GM19438 (cell line): ENCODE measurements around the gene TACC2.

Source experiments
- ATAC-seq: cut with Tn5 transposase; IDR thresholded peaks from one replicate; pipeline ENCODE4 v1.9.1; 2021; ENCODE audit warnings: low read depth; ENCODE audit not compliant: unreplicated experiment

The TACC2 gene

DNA sequence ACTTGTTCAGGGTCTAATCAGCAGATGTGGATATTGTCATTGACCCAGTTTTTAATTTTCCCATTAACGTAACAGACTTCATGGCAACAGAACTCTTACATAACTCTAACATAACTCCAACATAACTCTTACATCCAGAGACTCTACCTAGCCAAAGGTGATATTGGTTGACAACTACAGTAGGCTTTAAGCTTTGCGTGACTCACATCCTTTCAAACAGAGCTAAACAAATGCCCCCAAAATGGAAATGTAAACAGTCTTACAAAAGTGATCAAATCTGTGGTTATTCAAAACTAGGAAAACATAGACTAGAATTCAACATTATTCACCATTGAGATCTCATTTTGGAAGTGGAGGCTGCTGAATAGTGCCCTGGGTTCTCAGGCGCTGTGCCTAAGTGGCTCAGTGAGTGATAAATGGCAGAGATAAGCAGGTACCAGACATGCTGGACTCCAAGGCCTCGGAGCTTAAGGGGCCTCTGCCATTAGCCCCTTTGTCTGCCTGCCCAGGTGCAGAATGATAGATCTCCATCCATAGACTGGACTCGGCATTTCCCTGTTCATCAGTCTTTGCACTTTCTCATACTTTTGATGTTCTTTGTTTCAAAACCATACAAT lies 247.8 kb downstream of the TACC2 start:
- no peak for ATAC-seq

DNA sequence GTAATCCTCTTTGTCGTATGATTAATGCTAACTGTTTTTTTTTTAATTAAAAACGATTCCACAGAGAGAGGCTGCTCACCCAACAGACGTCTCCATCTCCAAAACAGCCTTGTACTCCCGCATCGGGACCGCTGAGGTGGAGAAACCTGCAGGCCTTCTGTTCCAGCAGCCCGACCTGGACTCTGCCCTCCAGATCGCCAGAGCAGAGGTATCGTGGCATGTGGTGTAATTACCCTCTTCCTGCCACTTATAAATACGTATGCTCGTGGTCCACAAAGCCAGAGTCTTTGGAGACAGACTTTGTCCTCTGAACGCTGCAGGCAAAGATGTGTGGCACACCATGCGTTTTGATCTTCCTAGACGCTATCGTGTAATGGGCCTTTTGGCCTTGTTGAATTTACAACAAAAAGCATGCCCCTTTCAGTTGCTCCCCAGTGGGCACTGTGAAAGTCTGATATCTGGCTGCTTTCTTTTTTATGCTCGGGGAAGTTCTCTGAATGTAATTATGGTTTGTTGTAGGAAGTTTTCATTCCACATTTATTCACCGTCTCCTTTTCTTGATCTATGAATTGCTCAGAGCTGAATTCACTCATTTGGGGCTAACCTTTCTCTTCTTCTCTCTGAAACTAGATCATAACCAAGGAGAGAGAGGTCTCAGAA lies 248.5 kb downstream of the TACC2 start:
- ATAC-seq = no peak

DNA sequence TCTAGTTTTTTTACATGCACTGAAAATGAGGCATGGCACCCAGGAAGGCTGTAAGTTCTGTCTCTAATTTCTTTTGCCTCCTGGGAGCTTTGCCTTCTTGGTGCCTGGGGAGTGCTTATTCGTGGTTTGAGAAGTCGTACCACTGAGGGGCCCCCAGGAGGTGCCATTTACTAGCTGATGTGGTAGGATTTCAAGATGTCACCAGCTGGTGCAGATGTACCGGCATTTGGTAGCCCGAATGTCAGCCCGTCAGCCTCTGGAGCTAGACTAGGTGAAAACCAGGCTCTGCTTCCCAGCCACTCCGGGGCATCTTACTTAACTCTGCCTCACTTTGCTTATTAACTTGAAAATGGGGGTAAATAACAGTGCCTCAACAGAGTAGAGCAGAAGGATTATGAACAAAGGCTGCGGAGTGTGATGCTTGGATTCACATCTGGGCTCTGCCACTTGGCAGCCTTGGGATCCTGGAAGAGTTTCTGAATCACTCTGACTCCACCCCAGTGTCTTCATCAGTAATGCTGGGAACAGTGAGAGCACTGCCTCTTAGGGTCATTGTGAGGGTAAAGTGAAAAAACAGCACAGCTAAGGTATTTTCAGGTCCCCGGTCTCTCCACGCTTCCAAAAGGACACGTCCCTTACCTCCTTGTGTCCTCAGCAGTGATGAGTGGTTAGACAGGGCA lies 250.8 kb downstream of the TACC2 start:
- ATAC-seq = no peak

DNA sequence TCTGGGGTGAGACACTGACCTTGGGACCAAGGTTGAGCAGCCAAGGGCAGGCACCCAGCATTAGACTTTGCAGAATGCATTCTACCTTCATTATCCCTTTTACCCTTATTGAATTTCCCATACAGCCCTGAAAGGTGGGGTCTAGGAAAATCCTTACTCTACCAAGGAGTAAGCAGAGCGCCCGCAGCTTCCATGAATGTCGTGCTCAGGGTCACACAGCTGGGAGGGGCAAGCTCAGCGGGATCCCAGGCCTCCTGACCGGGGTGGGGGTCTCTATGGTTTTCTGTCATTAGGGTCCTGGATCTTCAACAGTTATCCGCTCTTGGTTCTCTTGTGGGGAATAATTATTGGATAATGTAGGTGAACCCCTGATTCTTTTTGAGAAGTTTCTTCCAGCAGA lies 251.4 kb downstream of the TACC2 start:
- no peak for ATAC-seq

DNA sequence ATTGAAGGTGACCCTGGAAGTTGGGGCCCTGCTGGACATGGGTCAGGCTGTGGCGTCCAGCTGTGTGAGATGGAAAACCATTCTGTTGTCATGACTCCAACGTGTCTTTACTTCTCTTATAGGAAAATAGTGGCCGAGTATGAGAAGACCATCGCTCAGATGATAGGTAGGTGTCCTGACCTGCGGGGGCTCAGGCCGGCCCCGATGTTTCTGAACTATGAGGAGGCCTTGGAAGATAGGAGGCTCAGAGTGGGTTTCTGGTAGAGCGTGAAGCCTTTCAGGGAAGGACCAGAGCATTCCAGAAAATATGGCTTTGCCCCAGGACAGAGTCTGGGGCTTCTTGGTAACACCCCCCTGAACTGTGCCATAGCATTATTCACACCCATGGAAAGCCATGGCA lies 252.9 kb downstream of the TACC2 start:
- ATAC-seq = no peak

GRCh38 chr10:122243550-122243949 lies 254.6 kb downstream of the TACC2 start:
- no peak for ATAC-seq

DNA sequence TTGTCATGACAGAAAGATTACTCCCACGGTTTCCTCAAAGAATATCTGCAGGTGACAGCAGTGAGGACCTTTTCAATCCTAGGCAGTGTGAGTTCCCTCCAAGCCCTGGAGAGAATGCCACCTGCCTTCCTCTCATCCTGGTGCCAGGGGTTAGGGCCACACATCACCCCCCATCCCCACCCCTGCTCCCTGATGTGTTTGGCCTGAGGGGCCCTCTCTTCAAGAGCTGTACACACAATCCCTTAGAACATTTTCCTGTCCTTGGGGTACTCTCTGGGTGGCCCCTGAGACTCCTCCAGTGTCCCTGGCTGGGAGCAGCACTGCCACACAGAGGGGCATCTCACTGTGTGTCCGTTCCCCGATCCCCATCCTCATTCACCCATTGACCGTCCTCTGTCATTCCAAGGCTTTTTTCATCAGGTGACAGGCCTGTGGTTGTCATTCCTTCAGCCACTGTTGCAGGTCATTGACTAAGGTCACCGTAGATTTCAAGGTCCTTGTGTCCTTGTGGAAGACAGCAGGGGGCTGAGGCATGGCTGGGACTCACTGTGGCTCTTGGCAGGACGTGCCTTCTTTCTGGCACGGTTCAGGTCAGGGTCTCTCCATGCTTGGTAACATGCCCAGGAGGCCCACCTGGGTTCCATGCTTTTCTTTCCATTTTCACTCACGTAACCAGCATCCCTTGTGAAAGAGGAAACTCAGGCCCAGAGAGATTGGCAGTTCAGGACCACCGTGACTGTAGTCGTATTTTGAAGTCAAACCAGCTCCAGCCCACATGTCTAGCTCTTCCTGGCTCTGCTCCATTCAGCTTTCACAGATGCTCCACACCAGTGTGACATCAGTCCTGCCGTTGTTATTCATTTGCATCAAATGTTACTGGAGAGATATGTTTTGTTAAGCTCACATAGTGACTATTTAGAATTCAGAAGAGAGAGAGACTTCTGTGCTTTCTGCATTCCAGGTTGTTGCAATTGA lies 255.3 kb downstream of the TACC2 start:
- no peak for ATAC-seq

DNA sequence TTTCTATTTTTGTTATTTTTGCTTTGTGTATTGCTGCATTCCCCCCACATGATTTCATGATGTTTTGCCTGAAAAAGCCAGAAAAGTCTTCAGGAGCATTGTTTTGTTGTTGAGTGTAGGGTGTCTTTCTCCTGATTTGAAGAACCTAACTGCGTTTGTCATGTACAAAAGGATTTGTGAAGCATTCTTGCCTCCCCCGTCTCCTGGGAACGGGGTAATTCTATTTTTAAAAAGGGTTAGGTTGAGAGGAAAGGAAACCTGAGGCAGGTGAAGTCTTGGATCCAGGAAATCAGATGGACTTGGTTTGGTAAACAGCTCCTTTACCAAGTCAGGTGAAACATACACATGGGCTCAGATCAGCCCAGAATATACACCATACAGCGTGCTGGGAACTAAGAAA lies 256.2 kb downstream of the TACC2 start:
- no peak for ATAC-seq

DNA sequence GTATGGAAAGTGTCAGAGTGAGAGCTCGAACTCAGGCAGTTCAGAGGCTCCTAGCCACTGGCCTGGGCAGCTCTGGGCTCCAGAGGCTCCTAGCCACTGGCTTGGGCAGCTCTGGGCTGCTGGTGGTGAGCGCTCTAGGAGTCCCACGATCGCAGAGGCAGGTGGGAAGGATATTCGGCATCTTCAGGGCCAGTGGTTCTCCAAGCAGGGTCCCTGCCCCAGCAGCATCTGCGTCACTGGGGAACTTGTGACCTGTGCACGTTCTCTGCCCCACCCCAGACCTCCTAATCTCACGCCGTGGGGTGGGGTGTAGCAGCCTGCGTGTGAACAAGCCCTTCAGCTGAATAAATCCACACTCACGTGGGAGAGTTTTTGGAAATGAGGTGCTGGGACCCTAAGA lies 256.9 kb downstream of the TACC2 start:
- no peak for ATAC-seq

DNA sequence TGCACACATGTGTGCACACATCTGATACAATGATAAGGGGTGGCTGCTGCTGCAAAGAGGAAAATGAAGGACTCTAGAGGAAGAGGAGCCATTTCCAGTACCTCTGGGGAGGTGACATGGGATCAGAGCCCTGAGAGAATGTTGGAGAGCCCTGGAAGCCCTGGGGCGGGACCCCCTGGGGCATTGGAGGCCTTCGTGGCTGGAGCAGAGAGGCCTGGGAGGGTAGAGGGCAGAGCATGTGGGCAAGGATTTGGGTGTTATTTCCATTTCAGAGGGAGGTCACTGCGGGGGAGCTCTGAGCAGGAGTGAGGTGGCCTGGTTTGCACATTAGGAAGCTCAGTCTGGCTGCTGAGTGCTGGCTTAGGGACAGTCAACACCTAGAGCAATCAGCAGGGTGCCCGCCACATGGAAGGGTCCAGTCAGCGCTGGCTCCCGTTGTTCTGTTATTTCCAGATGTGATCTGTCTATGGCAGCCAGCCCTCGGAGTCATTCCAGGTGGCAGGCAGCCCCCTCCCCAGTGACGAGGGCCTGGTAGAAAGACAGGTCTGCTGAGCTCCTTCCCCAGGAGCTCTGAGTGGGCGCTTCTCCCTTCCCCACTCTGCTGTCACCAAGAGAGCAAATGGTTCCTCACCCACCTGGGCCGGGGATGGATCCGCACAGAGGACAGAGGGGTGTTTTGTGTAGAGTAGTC lies 258.0 kb downstream of the TACC2 start:
- ATAC-seq = no peak

DNA sequence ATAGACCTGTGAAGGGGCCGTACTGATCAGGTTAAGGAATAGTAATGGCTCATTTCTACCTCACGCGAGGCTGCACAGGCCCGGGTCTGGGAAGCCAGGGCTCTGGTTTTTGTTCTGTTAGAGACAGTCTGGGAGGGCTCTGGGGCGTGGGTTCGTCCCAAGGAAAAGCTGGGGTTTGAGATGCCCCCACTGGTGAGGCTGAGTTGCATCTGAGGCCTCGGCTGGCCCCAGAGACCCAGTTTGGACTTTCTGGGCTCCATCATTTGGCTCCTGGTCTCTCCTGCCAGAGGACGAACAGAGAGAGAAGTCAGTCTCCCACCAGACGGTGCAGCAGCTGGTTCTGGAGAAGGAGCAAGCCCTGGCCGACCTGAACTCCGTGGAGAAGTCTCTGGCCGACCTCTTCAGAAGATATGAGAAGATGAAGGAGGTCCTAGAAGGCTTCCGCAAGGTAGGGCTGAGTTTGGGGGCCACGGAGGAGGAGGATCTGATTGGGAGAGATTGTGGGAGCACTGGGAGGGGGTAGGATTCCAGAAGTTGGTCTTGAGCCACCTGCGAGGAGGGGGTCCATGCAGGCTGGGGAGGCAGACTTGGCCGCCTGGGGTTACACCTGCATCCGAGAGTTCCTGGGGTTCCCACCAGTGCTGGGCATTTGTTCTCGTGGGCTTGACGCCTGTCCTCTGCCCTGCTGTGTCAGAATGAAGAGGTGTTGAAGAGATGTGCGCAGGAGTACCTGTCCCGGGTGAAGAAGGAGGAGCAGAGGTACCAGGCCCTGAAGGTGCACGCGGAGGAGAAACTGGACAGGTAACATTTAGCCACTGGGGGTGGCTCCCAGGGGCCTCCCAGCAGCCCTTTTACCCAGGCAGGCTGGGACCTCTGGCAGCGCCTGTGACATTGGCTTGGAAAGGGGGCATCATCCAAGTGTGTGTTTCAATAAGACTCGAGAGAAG lies 259.7 kb downstream of the TACC2 start:
- no peak for ATAC-seq

GRCh38 chr10:122249303-122249850 lies 260.4 kb downstream of the TACC2 start:
- ATAC-seq = no peak

- no peak for ATAC-seq
These were observed 261.2 kb downstream of the TACC2 start for GRCh38 chr10:122249991-122250750.

DNA sequence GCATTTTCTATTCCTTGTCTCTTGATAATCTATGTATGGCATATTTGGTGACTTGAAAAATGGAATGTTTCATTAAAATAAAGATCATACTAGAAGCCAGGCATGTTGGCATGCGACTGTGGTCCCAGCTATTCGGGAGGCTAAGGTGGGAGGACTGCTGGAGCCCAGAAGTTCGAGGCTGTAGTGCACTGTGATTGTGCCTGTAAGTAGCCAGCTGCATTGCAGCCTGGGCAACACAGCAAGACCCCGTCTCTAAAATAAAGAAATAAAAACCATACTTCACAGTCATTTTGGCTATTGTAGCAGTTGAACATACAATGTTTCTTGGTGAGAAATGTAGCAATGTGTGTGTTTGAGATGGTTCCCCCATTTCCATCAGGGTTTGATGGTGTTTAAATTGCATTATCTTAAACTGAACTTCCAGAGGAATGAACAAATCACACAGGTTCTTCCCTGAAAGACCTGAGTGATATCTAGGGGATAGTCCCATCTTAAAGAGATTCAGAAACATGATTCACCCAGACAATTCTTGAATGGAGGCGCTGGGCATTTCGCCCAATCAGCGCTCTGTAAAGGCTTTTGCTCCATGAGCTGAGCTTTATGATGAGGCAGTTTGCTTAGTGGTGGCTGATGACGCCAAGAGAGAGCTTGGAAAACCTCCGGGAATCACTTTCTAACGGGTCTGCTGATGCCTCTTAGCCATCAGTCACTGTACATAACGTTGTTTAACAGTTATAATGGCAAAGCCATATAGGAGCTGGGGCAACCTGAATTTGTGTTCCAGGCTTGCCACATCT lies 262.7 kb downstream of the TACC2 start:
- ATAC-seq = no peak

DNA sequence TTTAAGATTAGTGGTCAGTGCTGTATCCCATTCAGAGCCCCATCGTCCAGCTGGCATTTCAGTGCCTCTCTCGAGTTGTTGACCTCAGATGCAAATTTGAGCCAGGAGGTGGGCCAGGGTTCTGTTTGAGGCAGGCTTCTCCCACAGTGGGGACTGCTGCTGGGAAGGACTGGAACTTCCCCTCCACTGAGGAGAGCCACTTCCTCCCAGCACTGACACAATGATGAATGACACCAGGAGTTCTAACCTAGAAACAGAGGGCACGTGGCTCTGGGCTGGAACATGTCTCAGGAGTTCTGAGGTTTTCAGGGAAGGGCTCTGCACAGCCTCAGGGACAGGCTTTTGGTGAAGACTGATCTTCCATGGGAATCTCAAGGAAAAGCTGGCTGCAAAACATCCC lies 263.8 kb downstream of the TACC2 start:
- no peak for ATAC-seq

DNA sequence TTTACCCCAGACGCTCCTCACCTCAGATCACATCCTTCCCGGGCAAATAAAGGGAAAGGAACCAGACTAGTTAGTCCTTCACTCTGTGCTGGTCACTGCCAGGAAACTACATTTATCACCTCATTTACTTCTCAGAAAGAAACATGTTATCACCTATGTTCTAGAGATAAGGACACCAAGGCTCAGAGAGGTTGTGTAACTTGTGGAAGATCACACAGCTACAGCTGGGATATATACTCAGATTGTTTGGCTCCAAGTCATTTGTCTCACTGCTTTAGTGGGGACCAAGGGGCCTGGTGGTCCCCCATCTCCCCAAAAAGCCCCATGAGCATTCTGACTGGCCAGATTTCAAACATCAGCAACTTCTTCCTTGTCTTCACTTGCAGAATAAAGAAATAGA lies 264.6 kb downstream of the TACC2 start:
- ATAC-seq = no peak

GRCh38 chr10:122254831-122255230 lies 265.9 kb downstream of the TACC2 start:
- ATAC-seq = no peak
